ENCODE measurements around the gene CUL3. TPM values are rescaled to one million over a fixed set of nuclear protein-coding genes. Genes with fewer than 3 reads are reported as not detected.

Gene CUL3
- total RNA-seq, 1 experiment from 2014 or later = 95.7 TPM

- H3K9me3 ChIP-seq (ENCODE audit: control insufficient read depth in 1 of 2, insufficient read depth in 1 of 2, low read depth in 1 of 2, low read length in 2 of 2) = no peaks in the 10 kb centered on the region
- no peak overlapping the region for H3K27ac ChIP-seq (ENCODE audit: low read depth, low read length)
- BruUV-seq (replicated peaks) = no TSS peak
- intact Hi-C loops (cut with micrococcal nuclease) = no loop called here
- H3K4me3 ChIP-seq (replicated peaks in 1 of 2; ENCODE audit: low read depth in 1 of 2, low read length in 2 of 2) = no peak overlapping the region
- no peaks in the 10 kb centered on the region for H3K27me3 ChIP-seq (ENCODE audit: insufficient read depth, low read length)
- DNase-seq (ENCODE audit: low read depth, low spot score) (no peak), ATAC-seq (no peak)
- no peak overlapping the region for H3K4me2 ChIP-seq (ENCODE audit: low read length)
- H2AFZ ChIP-seq (ENCODE audit: low read depth, low read length, poor library complexity, severe bottlenecking) = no peak overlapping the region
- no peaks in the 10 kb centered on the region for H3K4me1 ChIP-seq (ENCODE audit: control insufficient read depth in 1 of 2, insufficient read depth in 2 of 2, low read length in 2 of 2)
- H3K79me2 ChIP-seq (ENCODE audit: insufficient read depth, low read length) = no peaks in the 10 kb centered on the region
- no peak overlapping the region for H3K9ac ChIP-seq (ENCODE audit: low read length)
- H4K20me1 ChIP-seq (ENCODE audit: insufficient read depth) = no peaks in the 10 kb centered on the region
- CTCF ChIA-PET = interaction anchor here (0.8 to 0.9 kb wide), 2 partner anchors 9 to 32 kb away, joined by 3 to 4 read pairs; no protein-coding TSS in a partner anchor
- RAD21 ChIA-PET (ENCODE audit: low non-redundant PET in 1 of 2, low total read pairs in 2 of 2, uncharacterized antibody in 2 of 2, unreplicated experiment in 2 of 2) = no interaction called here
- no peaks in the 10 kb centered on the region for H3K36me3 ChIP-seq (ENCODE audit: control insufficient read depth in 1 of 2, insufficient read depth in 2 of 2, low read length in 2 of 2)
- TF ChIP-seq JUND (IDR thresholded peaks at IDR 0.05) (no peak), ZBTB33 (IDR thresholded peaks at IDR 0.05; ENCODE audit: extremely low read depth, insufficient replicate concordance, low read length) (no peak), SIN3A (IDR thresholded peaks at IDR 0.05; ENCODE audit: low read depth) (no peak), EGR1 (IDR thresholded peaks at IDR 0.05; ENCODE audit: low read depth) (no peak), EZH2 (IDR thresholded peaks at IDR 0.05) (no peak), ZNF274 (IDR thresholded peaks at IDR 0.05; ENCODE audit: low read depth, low read length) (no peak), POLR2AphosphoS5 (IDR thresholded peaks at IDR 0.05; ENCODE audit: low read depth, low read length) (no peak), ELF1 (IDR thresholded peaks at IDR 0.05; ENCODE audit: borderline replicate concordance, low read depth) (no peak), TCF7L2 (IDR thresholded peaks at IDR 0.05; ENCODE audit: borderline replicate concordance, extremely low read depth, insufficient read depth, insufficient read length) (no peak)
- TF ChIP-seq, protein P1, sequence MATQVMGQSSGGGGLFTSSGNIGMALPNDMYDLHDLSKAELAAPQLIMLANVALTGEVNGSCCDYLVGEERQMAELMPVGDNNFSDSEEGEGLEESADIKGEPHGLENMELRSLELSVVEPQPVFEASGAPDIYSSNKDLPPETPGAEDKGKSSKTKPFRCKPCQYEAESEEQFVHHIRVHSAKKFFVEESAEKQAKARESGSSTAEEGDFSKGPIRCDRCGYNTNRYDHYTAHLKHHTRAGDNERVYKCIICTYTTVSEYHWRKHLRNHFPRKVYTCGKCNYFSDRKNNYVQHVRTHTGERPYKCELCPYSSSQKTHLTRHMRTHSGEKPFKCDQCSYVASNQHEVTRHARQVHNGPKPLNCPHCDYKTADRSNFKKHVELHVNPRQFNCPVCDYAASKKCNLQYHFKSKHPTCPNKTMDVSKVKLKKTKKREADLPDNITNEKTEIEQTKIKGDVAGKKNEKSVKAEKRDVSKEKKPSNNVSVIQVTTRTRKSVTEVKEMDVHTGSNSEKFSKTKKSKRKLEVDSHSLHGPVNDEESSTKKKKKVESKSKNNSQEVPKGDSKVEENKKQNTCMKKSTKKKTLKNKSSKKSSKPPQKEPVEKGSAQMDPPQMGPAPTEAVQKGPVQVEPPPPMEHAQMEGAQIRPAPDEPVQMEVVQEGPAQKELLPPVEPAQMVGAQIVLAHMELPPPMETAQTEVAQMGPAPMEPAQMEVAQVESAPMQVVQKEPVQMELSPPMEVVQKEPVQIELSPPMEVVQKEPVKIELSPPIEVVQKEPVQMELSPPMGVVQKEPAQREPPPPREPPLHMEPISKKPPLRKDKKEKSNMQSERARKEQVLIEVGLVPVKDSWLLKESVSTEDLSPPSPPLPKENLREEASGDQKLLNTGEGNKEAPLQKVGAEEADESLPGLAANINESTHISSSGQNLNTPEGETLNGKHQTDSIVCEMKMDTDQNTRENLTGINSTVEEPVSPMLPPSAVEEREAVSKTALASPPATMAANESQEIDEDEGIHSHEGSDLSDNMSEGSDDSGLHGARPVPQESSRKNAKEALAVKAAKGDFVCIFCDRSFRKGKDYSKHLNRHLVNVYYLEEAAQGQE (IDR thresholded peaks at IDR 0.05; ENCODE audit: low read depth) = no peak
- TF ChIP-seq, protein P2, sequence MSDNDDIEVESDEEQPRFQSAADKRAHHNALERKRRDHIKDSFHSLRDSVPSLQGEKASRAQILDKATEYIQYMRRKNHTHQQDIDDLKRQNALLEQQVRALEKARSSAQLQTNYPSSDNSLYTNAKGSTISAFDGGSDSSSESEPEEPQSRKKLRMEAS (IDR thresholded peaks at IDR 0.05) = no peak
- TF ChIP-seq, protein P3, sequence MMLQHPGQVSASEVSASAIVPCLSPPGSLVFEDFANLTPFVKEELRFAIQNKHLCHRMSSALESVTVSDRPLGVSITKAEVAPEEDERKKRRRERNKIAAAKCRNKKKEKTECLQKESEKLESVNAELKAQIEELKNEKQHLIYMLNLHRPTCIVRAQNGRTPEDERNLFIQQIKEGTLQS (IDR thresholded peaks at IDR 0.05) = no peak
- TF ChIP-seq, protein P4, sequence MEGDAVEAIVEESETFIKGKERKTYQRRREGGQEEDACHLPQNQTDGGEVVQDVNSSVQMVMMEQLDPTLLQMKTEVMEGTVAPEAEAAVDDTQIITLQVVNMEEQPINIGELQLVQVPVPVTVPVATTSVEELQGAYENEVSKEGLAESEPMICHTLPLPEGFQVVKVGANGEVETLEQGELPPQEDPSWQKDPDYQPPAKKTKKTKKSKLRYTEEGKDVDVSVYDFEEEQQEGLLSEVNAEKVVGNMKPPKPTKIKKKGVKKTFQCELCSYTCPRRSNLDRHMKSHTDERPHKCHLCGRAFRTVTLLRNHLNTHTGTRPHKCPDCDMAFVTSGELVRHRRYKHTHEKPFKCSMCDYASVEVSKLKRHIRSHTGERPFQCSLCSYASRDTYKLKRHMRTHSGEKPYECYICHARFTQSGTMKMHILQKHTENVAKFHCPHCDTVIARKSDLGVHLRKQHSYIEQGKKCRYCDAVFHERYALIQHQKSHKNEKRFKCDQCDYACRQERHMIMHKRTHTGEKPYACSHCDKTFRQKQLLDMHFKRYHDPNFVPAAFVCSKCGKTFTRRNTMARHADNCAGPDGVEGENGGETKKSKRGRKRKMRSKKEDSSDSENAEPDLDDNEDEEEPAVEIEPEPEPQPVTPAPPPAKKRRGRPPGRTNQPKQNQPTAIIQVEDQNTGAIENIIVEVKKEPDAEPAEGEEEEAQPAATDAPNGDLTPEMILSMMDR (IDR thresholded peaks at IDR 0.05 in 2 of 3, conservative IDR thresholded peaks at IDR 0.05 in 1 of 3; ENCODE audit: borderline replicate concordance in 1 of 3, insufficient read depth in 1 of 3, low read depth in 2 of 3, low read length in 2 of 3) = no peak
- H3K9me2 ChIP-seq (ENCODE audit: insufficient read depth) = no peaks in the 10 kb centered on the region
- POLR2A ChIA-PET = no interaction called here
These were observed 144.2 kb downstream of the CUL3 start for GRCh38 chr2:224440988-224441387.
